IPS-18a (cell line): ENCODE data around the gene GALNT16.
"Not testable (repeated sequence)": the region's sequence is repeated elsewhere in the genome, so short reads cannot be mapped to it uniquely, and the experiment has no call there.

Source experiments
- H3K27ac ChIP-seq: one replicate; pipeline ENCODE4 v1.5.1; 2013; ENCODE audit warnings: low read length
- H3K27me3 ChIP-seq: one replicate; pipeline ENCODE4 v1.6.1; 2013; ENCODE audit warnings: mild to moderate bottlenecking, low read length; ENCODE audit not compliant: control insufficient read depth, insufficient read depth
- H3K36me3 ChIP-seq: one replicate; pipeline ENCODE4 v1.6.1; 2013; ENCODE audit warnings: low read depth, low read length; ENCODE audit not compliant: control insufficient read depth
- H3K4me1 ChIP-seq: one replicate; pipeline ENCODE4 v1.6.1; 2013; ENCODE audit warnings: low read depth, low read length; ENCODE audit not compliant: control insufficient read depth
- H3K4me3 ChIP-seq: one replicate; pipeline ENCODE4 v1.5.1; 2013; ENCODE audit warnings: low read length
- H3K9ac ChIP-seq: one replicate; pipeline ENCODE4 v1.6.1; 2013; ENCODE audit warnings: mild to moderate bottlenecking, low read length, moderate library complexity
- H3K9me3 ChIP-seq: one replicate; pipeline ENCODE4 v1.6.1; 2013; ENCODE audit warnings: low read depth, low read length; ENCODE audit not compliant: control insufficient read depth

The GALNT16 gene

DNA sequence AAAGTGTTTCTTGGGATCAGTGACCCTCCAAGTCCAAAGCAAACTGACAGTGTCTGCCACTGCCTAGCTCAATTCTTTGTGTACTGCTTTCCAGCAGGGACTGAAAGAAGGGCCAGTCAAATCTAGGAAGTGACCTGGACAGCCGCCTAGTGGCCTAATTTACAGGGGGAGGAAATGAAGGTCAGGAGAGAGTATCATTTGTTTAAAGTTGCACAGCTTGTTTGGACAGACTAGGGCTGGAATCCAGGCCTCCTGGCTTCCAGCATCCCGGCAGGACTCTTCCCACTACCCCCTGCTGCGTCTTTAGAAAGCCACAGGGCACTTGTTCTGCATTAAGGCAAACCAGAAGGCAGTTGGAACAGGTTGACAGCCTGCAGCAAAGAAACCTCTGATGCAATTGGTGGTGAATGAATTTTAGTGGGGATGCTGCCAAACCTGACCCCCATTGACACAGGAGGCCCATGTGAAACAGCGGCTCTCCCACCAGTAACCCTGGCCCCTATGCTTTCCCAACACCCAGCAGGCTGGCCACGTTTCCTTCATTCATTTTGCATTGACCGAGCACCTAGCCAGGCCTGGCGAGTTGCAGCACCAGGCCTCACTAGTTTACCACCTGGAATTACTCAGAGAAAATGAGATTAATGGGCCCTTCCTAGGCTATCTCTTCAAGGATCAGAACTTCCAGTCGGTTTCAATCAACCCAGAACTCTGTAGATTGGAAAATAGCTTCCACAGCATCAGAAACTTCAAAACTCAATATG, 28.2 kb downstream of the GALNT16 start:
- Histone ChIP-seq H3K27me3 (no peaks in the 10 kb centered on the region), H3K27ac (no peak overlapping the region), H3K4me3 (no peak overlapping the region), H3K36me3 (no peaks in the 10 kb centered on the region), H3K9me3 (no peaks in the 10 kb centered on the region), H3K4me1 (peaks cover 3% of the 10 kb centered on the region), H3K9ac (no peak overlapping the region)

DNA sequence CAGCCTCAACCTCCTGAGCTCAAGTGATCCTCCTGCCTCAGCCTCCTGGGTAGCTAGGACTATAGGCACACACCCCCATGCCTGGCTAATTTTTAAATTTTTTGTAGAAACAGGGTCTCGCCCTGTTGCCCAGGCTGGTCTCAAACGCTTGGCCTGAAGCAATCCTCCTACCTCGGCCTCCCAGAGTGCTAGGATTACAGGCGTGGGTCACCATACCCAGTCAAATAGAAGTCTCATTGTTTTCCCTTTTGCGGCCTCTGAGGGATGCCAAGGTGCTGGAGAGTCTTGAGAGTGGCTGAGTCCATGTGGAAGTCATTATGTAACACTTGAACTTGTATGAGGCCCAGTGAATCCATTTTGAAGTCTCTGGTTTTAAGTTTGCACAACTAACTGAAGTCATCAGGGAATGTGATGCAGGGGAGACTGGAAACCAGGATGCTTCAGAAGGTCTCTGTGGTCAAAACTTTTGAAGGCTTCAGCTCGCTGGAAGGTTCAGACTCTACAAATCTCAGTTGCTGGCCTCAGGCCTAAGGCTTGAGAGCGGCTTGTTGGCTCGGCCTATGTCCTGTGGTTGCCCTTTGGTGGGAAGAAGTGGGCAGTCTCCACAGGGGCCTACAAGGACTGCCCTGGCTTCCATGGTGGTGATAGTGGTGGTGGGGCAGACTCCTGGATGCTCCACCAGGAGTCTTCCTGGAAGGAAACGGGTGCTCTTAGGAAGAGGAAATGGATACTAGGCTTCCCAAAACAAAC, 29.2 kb downstream of the GALNT16 start:
- Histone ChIP-seq H3K4me3 (no peak overlapping the region), H3K4me1 (peaks cover 3% of the 10 kb centered on the region), H3K9ac (no peak overlapping the region), H3K36me3 (no peaks in the 10 kb centered on the region), H3K27me3 (no peaks in the 10 kb centered on the region), H3K27ac (no peak overlapping the region), H3K9me3 (no peaks in the 10 kb centered on the region)

DNA sequence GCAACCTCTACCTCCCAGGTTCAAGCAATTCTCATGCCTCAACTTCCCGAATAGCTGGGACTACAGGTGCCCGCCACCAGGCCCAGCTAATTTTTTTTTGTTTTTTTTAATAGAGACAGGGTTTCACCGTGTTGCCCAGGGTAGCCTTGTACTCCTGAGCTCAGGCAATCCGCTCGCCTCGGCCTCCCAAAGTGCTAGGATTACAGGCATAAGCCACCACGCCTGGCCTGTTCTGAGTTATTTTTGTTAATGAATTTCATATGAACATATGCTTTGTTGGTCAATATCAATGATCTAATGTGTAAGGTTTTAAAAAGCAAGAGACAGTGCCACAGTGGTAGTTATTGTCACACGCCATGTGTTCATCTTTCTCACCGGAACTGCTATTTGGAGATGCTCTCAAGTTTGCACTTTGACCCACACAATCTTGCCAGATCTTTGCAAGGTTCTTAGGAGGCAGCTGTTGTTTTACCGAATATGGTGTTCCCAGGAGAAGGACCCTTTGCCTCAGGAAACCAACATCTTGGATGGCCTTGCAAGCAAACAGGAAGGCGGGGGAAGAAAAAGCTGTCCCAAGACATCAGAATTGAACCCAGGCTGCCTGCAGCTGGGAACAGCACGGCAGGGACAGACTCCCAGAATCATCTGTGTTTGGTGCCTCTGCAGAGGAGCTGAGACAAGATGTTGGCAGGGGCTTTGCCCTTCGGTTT, 30.0 kb downstream of the GALNT16 start:
- no peaks in the 10 kb centered on the region for H3K27me3 ChIP-seq
- no peak overlapping the region for H3K9ac ChIP-seq
- H3K9me3 ChIP-seq = no peaks in the 10 kb centered on the region
- H3K4me3 ChIP-seq = no peak overlapping the region
- H3K36me3 ChIP-seq = no peaks in the 10 kb centered on the region
- H3K27ac ChIP-seq = no peak overlapping the region
- H3K4me1 ChIP-seq = peaks cover 3% of the 10 kb centered on the region

DNA sequence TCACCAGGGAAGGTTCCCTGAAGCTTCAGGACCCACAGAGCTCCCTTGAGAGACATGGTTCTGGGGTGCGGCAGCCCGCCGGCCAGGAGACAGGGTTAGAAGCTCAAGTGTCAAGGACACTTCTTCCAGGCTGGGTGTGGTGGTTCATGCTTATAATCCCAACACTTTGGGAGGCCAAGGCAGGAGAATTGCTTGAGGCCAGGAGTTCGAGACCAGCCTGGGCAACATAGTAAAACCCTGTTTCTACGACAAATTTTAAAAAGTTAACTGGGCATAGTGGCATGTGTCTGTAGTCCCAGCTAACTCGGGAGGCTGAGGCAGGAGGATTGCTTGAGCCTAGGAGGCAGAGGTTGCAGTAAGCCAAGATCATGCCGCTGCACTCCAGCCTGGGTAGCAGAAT, 30.9 kb downstream of the GALNT16 start:
- H3K27me3 ChIP-seq, H3K4me3 ChIP-seq, H3K36me3 ChIP-seq, H3K4me1 ChIP-seq, H3K9me3 ChIP-seq, H3K9ac ChIP-seq, H3K27ac ChIP-seq: not testable (repeated sequence)

DNA sequence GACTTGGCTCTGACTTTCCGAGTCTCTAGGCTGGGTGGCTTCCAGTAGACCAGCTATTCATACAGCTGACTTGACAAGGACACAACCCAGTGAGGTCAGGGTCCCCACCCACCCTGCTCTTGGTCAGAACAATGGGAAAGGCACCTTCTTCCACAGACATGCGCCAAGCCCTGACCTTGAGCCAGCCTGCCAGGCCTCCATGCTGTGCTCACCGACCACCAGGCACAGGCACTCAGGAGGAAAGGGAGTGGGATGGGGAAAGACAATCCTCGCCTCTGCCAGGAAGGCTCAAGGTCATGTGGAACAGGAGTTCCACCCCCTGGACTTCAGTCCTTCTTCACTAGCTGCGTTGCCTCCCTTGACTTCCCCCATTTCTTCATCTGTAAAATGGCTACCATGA, 31.4 kb downstream of the GALNT16 start:
- Histone ChIP-seq H3K4me1 (peaks cover 3% of the 10 kb centered on the region), H3K9ac (no peak overlapping the region), H3K27ac (no peak overlapping the region), H3K36me3 (no peaks in the 10 kb centered on the region), H3K4me3 (no peak overlapping the region), H3K9me3 (no peaks in the 10 kb centered on the region), H3K27me3 (no peaks in the 10 kb centered on the region)

DNA sequence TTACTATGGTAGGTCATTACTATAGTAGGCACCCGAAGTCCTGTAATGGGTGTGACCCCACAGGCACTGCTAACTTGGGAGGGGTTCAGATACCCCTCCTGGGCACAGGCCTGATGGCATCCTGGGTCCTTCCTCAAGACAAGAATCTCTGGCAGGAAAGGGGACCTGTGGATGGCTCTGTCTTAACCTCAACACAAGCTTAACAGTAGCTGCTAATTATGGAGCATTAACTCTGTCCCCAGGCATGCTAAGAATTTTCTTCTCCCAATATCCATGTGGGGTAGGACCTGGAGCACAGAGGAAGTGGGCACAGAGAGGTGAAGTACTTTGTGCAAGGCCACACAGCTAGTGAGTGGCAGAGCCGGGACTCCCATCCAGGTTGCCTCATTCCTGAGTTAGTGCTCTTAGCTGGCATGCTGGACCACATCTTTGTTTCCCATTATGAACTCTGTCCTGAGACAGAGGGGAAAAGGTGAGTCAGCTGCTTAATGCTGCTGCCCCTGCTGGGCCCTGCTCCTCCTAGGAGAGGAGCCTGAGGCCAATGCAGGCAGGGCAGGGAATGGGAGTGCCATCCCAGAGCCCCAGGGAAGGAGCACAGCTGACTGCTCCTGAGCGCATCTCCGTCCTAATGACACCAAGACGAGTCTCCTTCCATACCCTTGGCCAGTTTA, 32.1 kb downstream of the GALNT16 start:
- H3K9ac ChIP-seq = no peak overlapping the region
- no peak overlapping the region for H3K4me3 ChIP-seq
- peaks cover 3% of the 10 kb centered on the region for H3K4me1 ChIP-seq
- no peak overlapping the region for H3K27ac ChIP-seq
- H3K36me3 ChIP-seq = no peaks in the 10 kb centered on the region
- no peaks in the 10 kb centered on the region for H3K9me3 ChIP-seq
- H3K27me3 ChIP-seq = no peaks in the 10 kb centered on the region

DNA sequence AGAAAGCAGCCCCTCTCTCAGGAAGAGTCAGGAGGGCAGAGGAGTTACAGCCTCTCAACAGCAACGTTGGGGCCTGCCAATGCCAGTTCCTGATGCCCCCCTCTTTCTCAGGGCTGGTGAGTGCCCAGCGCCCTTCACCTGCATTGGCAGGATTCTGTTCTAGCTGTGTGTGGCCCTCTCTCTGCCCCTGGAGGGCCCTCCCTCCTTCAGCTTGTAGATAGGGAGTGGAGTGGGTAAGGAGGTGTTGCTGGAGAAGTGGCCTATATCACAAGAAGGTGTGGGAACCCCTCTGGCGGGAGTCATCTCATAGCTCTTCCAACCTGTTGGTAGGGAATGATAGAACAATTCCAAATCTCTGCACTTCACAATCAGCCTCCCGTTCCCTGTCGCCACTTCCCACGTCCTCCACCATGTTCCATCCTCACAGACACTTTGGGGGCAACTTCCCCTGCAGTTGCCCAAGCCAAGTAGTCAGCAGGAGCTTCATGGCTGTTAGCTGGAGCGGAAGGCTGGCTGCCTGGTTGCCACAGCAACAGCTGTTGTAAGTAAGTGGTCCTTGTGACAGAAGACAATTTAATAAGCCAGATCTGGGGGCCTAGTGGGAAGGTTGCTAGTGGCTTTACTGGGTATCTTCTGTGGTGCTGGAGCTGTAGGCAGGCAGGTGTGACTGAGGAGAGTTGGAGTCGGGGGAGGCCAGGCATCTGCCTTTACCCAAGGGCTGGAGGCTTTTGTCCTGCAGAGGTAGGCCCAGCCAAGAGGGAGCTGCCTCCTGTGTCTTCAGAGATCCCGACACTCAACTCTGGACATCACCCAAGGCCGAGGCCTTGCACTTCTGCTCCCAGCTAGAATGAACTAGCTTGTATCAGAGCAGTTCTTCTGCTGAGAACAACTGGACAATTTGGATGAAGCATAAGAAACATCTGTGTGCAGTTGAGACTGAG, 38.4 kb downstream of the GALNT16 start:
- Histone ChIP-seq H3K36me3 (no peaks in the 10 kb centered on the region), H3K4me1 (no peaks in the 10 kb centered on the region), H3K9ac (no peak overlapping the region), H3K9me3 (no peaks in the 10 kb centered on the region), H3K27ac (no peak overlapping the region), H3K4me3 (no peak overlapping the region), H3K27me3 (no peaks in the 10 kb centered on the region)

DNA sequence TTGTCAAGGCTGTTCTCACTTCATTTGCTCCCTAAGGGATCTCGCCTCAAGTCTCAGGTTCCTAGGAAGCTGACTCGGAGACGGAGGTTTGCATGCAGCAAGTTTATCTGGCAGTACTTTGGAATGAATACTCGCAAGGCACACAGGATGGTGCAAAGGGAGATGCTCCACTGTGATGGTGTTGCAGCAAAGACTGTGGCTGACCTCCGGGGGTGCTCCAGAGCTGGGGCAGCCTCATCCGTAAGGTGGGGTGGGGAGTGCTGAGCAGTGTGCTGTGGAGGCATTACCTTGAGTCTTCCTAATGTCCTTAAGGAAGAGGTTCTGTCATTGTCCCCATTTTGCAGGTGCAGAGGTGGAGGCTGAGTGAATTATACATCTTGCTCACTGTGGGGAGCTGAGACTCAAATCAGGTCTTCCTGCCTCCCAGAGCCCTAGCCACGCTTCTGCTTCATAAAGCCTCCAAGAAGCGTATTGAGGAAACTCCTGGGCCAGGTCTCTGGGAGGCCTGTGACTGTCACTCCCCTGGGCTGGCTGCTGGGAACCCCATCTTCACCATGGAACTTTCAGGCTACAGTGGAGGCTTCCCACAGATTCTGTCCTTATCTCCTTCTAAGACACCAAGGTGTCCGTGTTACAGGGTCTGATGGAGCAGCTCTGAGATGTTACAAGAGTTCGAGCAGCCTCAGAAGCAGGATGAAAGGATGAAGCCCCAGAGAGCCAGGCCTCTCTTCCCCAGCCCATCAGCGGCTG, 39.5 kb downstream of the GALNT16 start:
- Histone ChIP-seq H3K9ac (no peak overlapping the region), H3K4me1 (no peaks in the 10 kb centered on the region), H3K36me3 (no peaks in the 10 kb centered on the region), H3K4me3 (no peak overlapping the region), H3K27ac (no peak overlapping the region), H3K9me3 (no peaks in the 10 kb centered on the region), H3K27me3 (no peaks in the 10 kb centered on the region)

DNA sequence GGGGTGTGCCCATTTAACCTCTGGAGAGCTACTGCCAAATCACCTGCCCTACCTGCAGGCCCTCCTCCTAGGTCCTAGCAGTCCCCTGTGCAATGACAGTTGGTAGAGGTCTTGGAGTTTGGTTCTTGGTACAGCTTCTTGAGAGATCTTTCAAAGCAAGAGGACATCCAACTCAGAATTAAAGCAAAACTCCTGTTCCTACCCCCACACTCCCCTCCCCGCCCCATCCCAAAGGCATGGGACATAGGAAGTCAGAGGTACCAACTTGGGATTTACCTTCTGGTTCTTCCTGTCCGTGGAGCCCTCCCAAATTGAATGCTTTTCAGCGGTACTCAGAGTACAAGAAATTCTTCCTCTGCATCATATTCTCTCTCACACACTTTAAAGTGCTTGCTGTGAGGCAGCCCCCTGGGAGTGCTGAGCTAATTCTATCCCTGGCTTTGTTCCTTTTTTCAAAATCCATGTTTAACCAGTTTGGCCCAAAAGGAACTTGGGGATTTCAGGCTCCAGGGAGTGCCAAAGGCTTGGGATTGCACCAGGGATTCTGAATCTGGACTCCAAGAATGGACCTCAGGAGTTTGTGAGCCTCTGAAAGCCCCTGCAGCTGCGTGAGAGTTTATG, 40.8 kb downstream of the GALNT16 start:
- no peaks in the 10 kb centered on the region for H3K9me3 ChIP-seq
- H3K9ac ChIP-seq = no peak overlapping the region
- no peaks in the 10 kb centered on the region for H3K36me3 ChIP-seq
- H3K27ac ChIP-seq = no peak overlapping the region
- no peaks in the 10 kb centered on the region for H3K4me1 ChIP-seq
- H3K27me3 ChIP-seq = no peaks in the 10 kb centered on the region
- no peak overlapping the region for H3K4me3 ChIP-seq

DNA sequence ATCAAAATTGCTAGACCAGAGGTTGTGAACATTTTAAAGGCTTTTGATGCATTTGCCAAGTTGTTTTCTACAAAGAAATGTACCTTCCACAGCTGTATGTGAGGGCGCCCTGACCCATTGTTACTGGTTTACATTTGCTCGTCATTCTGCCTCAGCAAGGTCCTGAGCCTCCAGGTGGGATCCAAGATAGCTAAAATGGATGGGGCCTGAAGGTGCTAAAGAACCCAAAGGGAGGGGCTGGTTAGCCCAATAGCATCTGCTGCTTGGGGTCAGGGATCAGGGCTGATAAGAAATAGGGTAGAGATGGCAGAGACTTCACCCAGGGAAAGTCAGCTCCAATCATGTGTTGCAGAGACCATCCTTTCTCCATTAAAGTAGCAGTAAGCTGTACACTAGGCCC, 43.1 kb downstream of the GALNT16 start:
- Histone ChIP-seq H3K27ac (no peak overlapping the region), H3K4me3 (no peak overlapping the region), H3K9me3 (no peaks in the 10 kb centered on the region), H3K27me3 (no peaks in the 10 kb centered on the region), H3K9ac (no peak overlapping the region), H3K4me1 (no peaks in the 10 kb centered on the region), H3K36me3 (no peaks in the 10 kb centered on the region)
